IPS DF 6.9 (cell line): ENCODE results near the gene FOXO3.
"Not testable (repeated sequence)": the region's sequence is repeated elsewhere in the genome, so short reads cannot be mapped to it uniquely, and the experiment has no call there.

ENCODE experiments used
- DNase-seq: peaks from one replicate; pipeline ENCODE4 v3.0.0-alpha.2; 2013; ENCODE audit warnings: low read depth, low spot score
- H3K27ac ChIP-seq: one replicate; pipeline ENCODE4 v1.5.1; 2013; ENCODE audit warnings: low read length, control low read depth
- H3K27me3 ChIP-seq: 2 replicates; pipeline ENCODE4 v1.6.1; 2013; ENCODE audit warnings: mild to moderate bottlenecking, low read length; ENCODE audit not compliant: control insufficient read depth, insufficient read depth
- H3K36me3 ChIP-seq: 2 replicates; pipeline ENCODE4 v1.6.1; 2013; ENCODE audit warnings: low read length; ENCODE audit not compliant: control insufficient read depth, insufficient read depth
- H3K4me1 ChIP-seq: 2 replicates; pipeline ENCODE4 v1.6.1; 2013; ENCODE audit warnings: low read length; ENCODE audit not compliant: control insufficient read depth, insufficient read depth
- H3K4me3 ChIP-seq: 2 replicates; pipeline ENCODE4 v1.5.1; 2013; ENCODE audit warnings: mild to moderate bottlenecking, low read length
- H3K9me3 ChIP-seq: 2 replicates; pipeline ENCODE4 v1.6.1; 2013; ENCODE audit warnings: low read length, inconsistent platforms; ENCODE audit not compliant: control insufficient read depth, insufficient read depth
- WGBS: extraction: QIAGEN DNeasy Blood & Tissue Kit; methylation state at CpG from one replicate; pipeline ENCODE4 v1.1.7; 2013; ENCODE audit warnings: mixed read lengths, missing lambda C conversion rate; ENCODE audit not compliant: insufficient read length, insufficient coverage; 5-methylcytosine and 5-hydroxymethylcytosine counted together

Gene FOXO3

DNA sequence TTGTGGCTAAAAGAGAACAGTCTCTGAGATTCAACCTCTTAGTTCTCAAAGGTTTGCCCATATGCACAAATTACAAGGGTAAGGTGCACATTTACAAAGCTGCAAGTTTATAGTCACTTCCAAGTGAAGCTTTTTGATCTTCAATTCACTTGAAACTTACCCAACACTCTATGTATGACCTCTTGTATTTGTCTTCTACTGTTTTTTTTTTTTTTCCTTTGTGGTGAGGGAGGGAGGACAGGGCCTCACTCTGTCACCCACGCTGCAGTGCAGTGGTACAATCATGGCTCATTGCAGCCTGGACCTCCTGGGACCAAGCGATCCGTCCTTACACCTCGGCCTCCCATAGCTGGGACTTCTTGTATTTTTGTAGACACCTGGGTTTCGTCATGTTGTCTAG, 4.5 kb upstream of the FOXO3 start:
- Histone ChIP-seq H3K4me1 (no peaks in the 10 kb centered on the region; the same call in 1 of the 2 replicates), H3K36me3 (no peaks in the 10 kb centered on the region; the same call in 1 of the 2 replicates), H3K4me3 (no peak overlapping the region), H3K9me3 (no peaks in the 10 kb centered on the region), H3K27ac (no peak overlapping the region), H3K27me3 (no peaks in the 10 kb centered on the region; the same call in 1 of the 2 replicates)
- no peak for DNase-seq
- WGBS: no CpG with 5 or more reads among the region's 5 CpGs

- no peaks in the 10 kb centered on the region; the same call in 1 of the 2 replicates for H3K27me3 ChIP-seq
Observed at GRCh38 chr6:108556866-108557493, 3.7 kb upstream of the FOXO3 start.

GRCh38 chr6:108557494-108558371, 3.0 kb upstream of the FOXO3 start:
- no peaks in the 10 kb centered on the region; the same call in 1 of the 2 replicates for H3K4me1 ChIP-seq
- no CpG with 5 or more reads among the region's 105 CpGs for WGBS
- peak overlapping the region; percentile 55; the same call in 1 of the 2 replicates for H3K4me3 ChIP-seq
- H3K36me3 ChIP-seq: no peaks in the 10 kb centered on the region; the same call in 1 of the 2 replicates
- peaks cover 2% of the 10 kb centered on the region; the same call in 1 of the 2 replicates for H3K27me3 ChIP-seq
- H3K27ac ChIP-seq: no peak overlapping the region
- H3K9me3 ChIP-seq: no peaks in the 10 kb centered on the region
- no peak for DNase-seq

More at GRCh38 chr6:108556866-108557493, 3.7 kb upstream of the FOXO3 start:
- H3K4me1 ChIP-seq: no peaks in the 10 kb centered on the region; the same call in 1 of the 2 replicates
- H3K36me3 ChIP-seq: no peaks in the 10 kb centered on the region; the same call in 1 of the 2 replicates
- no peak for DNase-seq
- WGBS: no CpG with 5 or more reads among the region's 16 CpGs
- no peak overlapping the region for H3K27ac ChIP-seq
- H3K9me3 ChIP-seq: no peaks in the 10 kb centered on the region
- H3K4me3 ChIP-seq: peak overlapping the region; percentile 55; the same call in 1 of the 2 replicates

DNA sequence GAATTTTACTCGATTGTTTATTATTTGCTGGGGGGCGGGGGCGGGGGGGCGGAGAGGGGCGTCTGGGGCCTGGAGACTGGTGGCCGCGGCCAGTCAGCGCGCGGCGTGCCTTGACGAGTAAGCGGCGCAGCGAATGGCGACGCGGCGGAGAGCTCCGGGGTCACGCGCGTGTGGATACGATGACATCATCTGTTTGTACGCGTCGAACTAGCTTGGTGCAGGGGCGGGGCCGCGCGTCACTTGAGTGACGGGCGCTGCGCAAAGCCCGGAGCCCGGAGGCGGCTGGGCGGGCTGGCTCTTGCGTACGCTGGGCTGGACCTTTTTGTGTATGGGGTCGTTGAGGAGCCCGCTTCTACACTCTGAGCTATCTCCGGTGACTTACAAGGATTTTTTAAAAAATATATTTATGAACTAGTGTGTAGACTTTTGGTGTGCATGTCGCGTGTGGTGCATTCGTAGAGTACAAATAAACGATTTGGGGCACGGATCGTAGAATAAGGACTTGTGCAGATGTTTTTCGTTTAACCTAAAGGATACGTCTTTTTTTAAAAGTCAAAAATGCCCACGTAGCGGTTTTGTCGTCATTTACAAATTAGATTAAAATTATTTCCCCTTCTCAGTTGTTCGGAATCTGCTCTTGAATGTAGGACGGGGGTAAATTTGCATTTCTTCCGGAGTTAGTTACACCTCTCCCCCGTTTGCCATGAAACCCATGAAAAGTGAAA, 2.2 kb upstream of the FOXO3 start:
- WGBS: no CpG with 5 or more reads among the region's 58 CpGs
- H3K36me3 ChIP-seq: no peaks in the 10 kb centered on the region; the same call in 1 of the 2 replicates
- no peaks in the 10 kb centered on the region; the same call in 1 of the 2 replicates for H3K4me1 ChIP-seq
- no peaks in the 10 kb centered on the region for H3K9me3 ChIP-seq
- H3K4me3 ChIP-seq: peak overlapping the region; percentile 55; the same call in 1 of the 2 replicates
- peaks cover 2% of the 10 kb centered on the region; the same call in 1 of the 2 replicates for H3K27me3 ChIP-seq
- no peak overlapping the region for H3K27ac ChIP-seq
- peak; percentile 93 for DNase-seq

DNA sequence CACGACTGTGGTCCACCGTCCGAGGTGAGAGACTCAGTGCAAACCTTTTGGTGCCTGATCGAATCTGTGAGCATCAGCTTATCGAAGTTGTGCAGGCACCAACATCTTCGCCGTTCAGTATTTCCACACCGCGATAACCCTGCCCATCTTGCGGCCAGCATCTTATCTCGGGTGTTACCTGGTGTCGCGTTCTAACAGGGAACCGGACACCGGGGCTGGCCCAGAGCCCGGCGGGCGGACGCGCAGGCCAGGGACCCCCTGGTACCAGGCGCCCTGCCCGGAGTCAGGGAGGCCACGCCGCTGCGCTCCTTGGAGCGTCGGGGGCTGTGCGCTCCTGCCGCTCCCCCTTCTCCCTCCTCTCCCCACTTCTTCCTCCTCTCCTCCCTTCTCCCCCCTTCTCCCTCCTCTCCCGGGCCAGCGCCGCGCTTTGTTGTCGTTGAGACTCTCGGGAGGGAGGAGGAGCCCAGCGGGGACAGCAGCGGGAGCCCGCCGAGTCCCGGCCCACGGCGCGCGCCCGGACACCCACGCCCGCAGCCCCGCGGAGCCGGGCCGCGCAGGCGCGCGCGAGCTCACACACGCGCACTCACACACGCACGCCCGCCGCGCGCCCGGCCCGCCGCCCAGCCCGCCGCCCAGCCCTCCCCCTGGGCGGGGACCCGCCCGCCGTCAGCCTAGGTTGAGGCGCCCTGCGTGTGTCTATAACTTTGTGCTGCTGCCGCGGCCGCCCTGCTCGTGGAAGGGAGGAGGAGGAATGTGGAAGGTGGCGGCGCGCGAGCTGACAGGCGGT, 1.4 kb upstream of the FOXO3 start:
- no CpG with 5 or more reads among the region's 84 CpGs for WGBS
- H3K4me1 ChIP-seq: no peaks in the 10 kb centered on the region; the same call in 1 of the 2 replicates
- peak overlapping the region; percentile 55 for H3K4me3 ChIP-seq
- DNase-seq: no peak
- H3K36me3 ChIP-seq: no peaks in the 10 kb centered on the region; the same call in 1 of the 2 replicates
- H3K9me3 ChIP-seq: no peaks in the 10 kb centered on the region
- H3K27me3 ChIP-seq: peaks cover 2% of the 10 kb centered on the region; the same call in 1 of the 2 replicates
- no peak overlapping the region for H3K27ac ChIP-seq

DNA sequence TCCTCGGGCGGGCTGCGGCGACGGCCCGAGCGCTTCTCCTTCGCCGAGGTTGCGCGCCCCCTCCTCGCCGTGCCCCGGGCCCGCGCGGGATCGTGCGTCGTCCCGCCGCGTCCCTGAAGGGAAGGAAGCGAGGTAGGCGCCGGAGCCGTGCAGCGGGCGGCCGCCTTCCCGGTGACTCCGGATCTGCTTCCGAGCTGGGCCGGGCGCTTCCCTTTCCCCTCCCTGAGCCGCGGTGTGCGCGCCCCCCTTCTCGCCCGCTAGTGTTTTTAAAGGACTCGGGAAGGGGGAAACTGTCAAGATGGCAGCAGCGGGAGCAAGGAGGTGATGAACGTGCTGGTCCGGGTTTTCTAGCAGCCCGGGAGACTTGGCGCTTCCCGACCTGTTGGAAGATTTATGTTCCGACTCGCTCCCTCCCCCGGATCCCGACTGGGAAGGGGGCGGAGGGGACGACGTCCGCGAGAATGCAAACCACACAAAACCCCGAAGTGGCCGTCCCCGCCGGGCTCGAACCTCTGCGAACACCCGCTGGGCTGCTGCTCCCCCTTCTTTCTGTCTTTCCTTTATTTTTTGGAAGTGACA, 744 bp upstream of the FOXO3 start:
- no CpG with 5 or more reads among the region's 64 CpGs for WGBS
- H3K4me1 ChIP-seq: no peaks in the 10 kb centered on the region; the same call in 1 of the 2 replicates
- H3K36me3 ChIP-seq: no peaks in the 10 kb centered on the region; the same call in 1 of the 2 replicates
- no peaks in the 10 kb centered on the region for H3K9me3 ChIP-seq
- no peak overlapping the region for H3K27ac ChIP-seq
- H3K4me3 ChIP-seq: peak overlapping the region; percentile 55
- H3K27me3 ChIP-seq: peaks cover 2% of the 10 kb centered on the region; the same call in 1 of the 2 replicates
- DNase-seq: no peak

DNA sequence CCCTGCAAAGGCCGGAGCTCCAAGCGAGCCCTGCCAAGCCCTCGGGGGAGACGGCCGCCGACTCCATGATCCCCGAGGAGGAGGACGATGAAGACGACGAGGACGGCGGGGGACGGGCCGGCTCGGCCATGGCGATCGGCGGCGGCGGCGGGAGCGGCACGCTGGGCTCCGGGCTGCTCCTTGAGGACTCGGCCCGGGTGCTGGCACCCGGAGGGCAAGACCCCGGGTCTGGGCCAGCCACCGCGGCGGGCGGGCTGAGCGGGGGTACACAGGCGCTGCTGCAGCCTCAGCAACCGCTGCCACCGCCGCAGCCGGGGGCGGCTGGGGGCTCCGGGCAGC, 561 bp downstream of the FOXO3 start:
- peak overlapping the region; percentile 65; the same call in 1 of the 2 replicates for H3K4me3 ChIP-seq
- not testable (repeated sequence) for H3K27ac ChIP-seq

GRCh38 chr6:108561742-108562502, 1.2 kb downstream of the FOXO3 start:
- no peaks in the 10 kb centered on the region; the same call in 1 of the 2 replicates for H3K4me1 ChIP-seq
- no peak for DNase-seq
- H3K27ac ChIP-seq: no peak overlapping the region
- no peaks in the 10 kb centered on the region; the same call in 1 of the 2 replicates for H3K36me3 ChIP-seq
- WGBS: no CpG with 5 or more reads among the region's 46 CpGs
- peaks cover 2% of the 10 kb centered on the region; the same call in 1 of the 2 replicates for H3K27me3 ChIP-seq
- H3K9me3 ChIP-seq: no peaks in the 10 kb centered on the region
- H3K4me3 ChIP-seq: peak overlapping the region; percentile 65

More for the DNA sequence above, 561 bp downstream of the FOXO3 start:
- H3K36me3 ChIP-seq, H3K4me1 ChIP-seq, DNase-seq, H3K27me3 ChIP-seq, H3K9me3 ChIP-seq: not testable (repeated sequence)
- no CpG with 5 or more reads among the region's 40 CpGs for WGBS
